ENCODE results near the gene PCED1B.

GRCh38 chr12:47029903-47030302 lies 49.5 kb upstream of the PCED1B start:
- TF ChIP-seq CTCF (IDR thresholded peaks at IDR 0.05): no peak
- no peak for TF ChIP-seq POLR2A (IDR thresholded peaks at IDR 0.05)
